ENCODE results near the gene DDX41.

Gene DDX41

GRCh38 chr5:177483042-177483441 is 33.7 kb downstream of the DDX41 start:
- no peak for DNase-seq

GRCh38 chr5:177482359-177482795 is 34.4 kb downstream of the DDX41 start:
- DNase-seq: no peak

- no peak for DNase-seq
Measured at GRCh38 chr5:177479774-177480173, 37.0 kb downstream of the DDX41 start.

- peak in 6 of 14 donors; percentile 17 to 63 (median 33) for DNase-seq
Measured at GRCh38 chr5:177478711-177479646, 37.8 kb downstream of the DDX41 start.

- DNase-seq: no peak
Measured at GRCh38 chr5:177477701-177478477, 38.9 kb downstream of the DDX41 start.

- DNase-seq: no peak
Measured at GRCh38 chr5:177476531-177477233, 40.1 kb downstream of the DDX41 start.

- DNase-seq: no peak
Measured at GRCh38 chr5:177475563-177476427, 41.0 kb downstream of the DDX41 start.

- DNase-seq: no peak
Measured at GRCh38 chr5:177474846-177475562, 41.8 kb downstream of the DDX41 start.

GRCh38 chr5:177474002-177474476 is 42.7 kb downstream of the DDX41 start:
- no peak for DNase-seq

GRCh38 chr5:177473443-177474001 is 43.2 kb downstream of the DDX41 start, which contains the start of gene DBN1:
DBN1 (minus strand) TSS chr5:177473634; CDS start chr5:177473521, 113 bp downstream.
- peak in 2 of 14 donors; percentile 20 to 55 for DNase-seq

- DNase-seq: peak in 1 of 14 donors; percentile 37
Measured at GRCh38 chr5:177472460-177473442, 44.0 kb downstream of the DDX41 start.

- peak in 1 of 14 donors; percentile 7 for DNase-seq
Measured at GRCh38 chr5:177471610-177472356, 45.0 kb downstream of the DDX41 start.

- no peak for DNase-seq
Measured at GRCh38 chr5:177470759-177471536, 45.8 kb downstream of the DDX41 start.

GRCh38 chr5:177469750-177470525 is 46.8 kb downstream of the DDX41 start:
- DNase-seq: no peak

- DNase-seq: peak in 2 of 14 donors; percentile 9 to 81
Measured at GRCh38 chr5:177468685-177469628, 47.8 kb downstream of the DDX41 start.
